H1 (cell line): ENCODE results near the gene BMP2. TPM values are rescaled to one million over a fixed set of nuclear protein-coding genes. Genes with fewer than 3 reads are reported as not detected.

ENCODE experiments used
- CTCF ChIA-PET: fragments of 300-600 bp; sonication (Branson Sonifier 250); formaldehyde crosslinking; loops from one replicate; lab custom pipeline; 2021; ENCODE audit not compliant: partially characterized antibody; lab: Charles Lee
- POLR2A ChIA-PET: fragments of 300-600 bp; sonication (Branson Sonifier 250); formaldehyde crosslinking; loops from one replicate; lab custom pipeline; 2021; ENCODE audit warnings: inconsistent platforms; ENCODE audit not compliant: partially characterized antibody; lab: Charles Lee
- DNase-seq, 2 experiments: peaks; one replicate each; pipeline versions ENCODE4 v3.0.0 to v3.0.0-alpha.2; 2010 to 2022; ENCODE audit warnings: low spot score in 2 of 2, low read depth in 1 of 2, mixed read lengths in 1 of 2
- FAIRE-seq: peaks from 2 replicates; lab custom pipeline; 2011; peaks lifted over from hg19 to GRCh38; lab: Jason Lieb, UNC
- H2AFZ ChIP-seq: 2 replicates; pipeline ENCODE4 v1.8.1; 2012; ENCODE audit warnings: low read length, inconsistent platforms
- H2AK5ac ChIP-seq: 2 replicates; pipeline ENCODE4 v1.6.1; 2013; ENCODE audit warnings: low read depth, low read length
- H2BK120ac ChIP-seq: replicated peaks from 2 replicates; pipeline ENCODE3; 2013; ENCODE audit warnings: low read depth, low read length, inconsistent platforms
- H2BK12ac ChIP-seq: 2 replicates; pipeline ENCODE4 v1.6.1; 2013; ENCODE audit warnings: low read depth, low read length
- H2BK15ac ChIP-seq: 2 replicates; pipeline ENCODE4 v1.6.1; 2013; ENCODE audit warnings: low read length
- H2BK20ac ChIP-seq: 2 replicates; pipeline ENCODE4 v1.6.1; 2013; ENCODE audit warnings: low read length
- H2BK5ac ChIP-seq: 2 replicates; pipeline ENCODE4 v1.6.1; 2013; ENCODE audit warnings: low read depth, low read length
- H3K14ac ChIP-seq: 2 replicates; pipeline ENCODE4 v1.6.1; 2013; ENCODE audit warnings: inconsistent platforms; ENCODE audit not compliant: insufficient read length
- H3K18ac ChIP-seq: 2 replicates; pipeline ENCODE4 v1.6.1; 2013; ENCODE audit warnings: low read length; ENCODE audit errors: extremely low read depth
- H3K23ac ChIP-seq: 2 replicates; pipeline ENCODE4 v1.6.1; 2013; ENCODE audit warnings: inconsistent platforms; ENCODE audit not compliant: insufficient read length
- H3K23me2 ChIP-seq: 2 replicates; pipeline ENCODE4 v1.6.1; 2013; ENCODE audit warnings: low read depth, low read length
- H3K27ac ChIP-seq: 2 replicates; pipeline ENCODE4 v1.6.1; 2011; ENCODE audit warnings: low read depth, low read length, inconsistent platforms
- H3K27me3 ChIP-seq, 4 experiments: replicated peaks in 1 of 4; 1 replicate in 1 of 4; 2 replicates in 3 of 4; pipeline versions ENCODE4 v1.6.1 to v1.8.1; 2011 to 2013; ENCODE audit warnings: low read length in 3 of 4, mild to moderate bottlenecking in 3 of 4, inconsistent platforms in 2 of 4, mixed read lengths in 2 of 4, moderate library complexity in 1 of 4; ENCODE audit not compliant: control insufficient read depth in 3 of 4, insufficient read depth in 3 of 4; ENCODE audit errors: extremely low read depth in 1 of 4
- H3K36me3 ChIP-seq, 4 experiments: 2 replicates each; pipeline versions ENCODE4 v1.6.1 to v1.8.1; 2011 to 2013; ENCODE audit warnings: mild to moderate bottlenecking in 4 of 4, low read length in 3 of 4, moderate library complexity in 2 of 4, control low read depth in 1 of 4, inconsistent platforms in 1 of 4; ENCODE audit not compliant: insufficient read depth in 4 of 4, control insufficient read depth in 2 of 4
- H3K4ac ChIP-seq: replicated peaks from 2 replicates; pipeline ENCODE3; 2013; ENCODE audit warnings: low read length, low read depth, mixed read lengths, inconsistent platforms; ENCODE audit not compliant: insufficient read length
- H3K4me1 ChIP-seq, 4 experiments: replicated peaks in 1 of 4; 1 replicate in 1 of 4; 2 replicates in 3 of 4; pipeline versions ENCODE4 v1.6.1 to v1.8.1; 2011 to 2013; ENCODE audit warnings: low read length in 3 of 4, inconsistent platforms in 2 of 4, mixed read lengths in 1 of 4; ENCODE audit not compliant: insufficient read depth in 4 of 4, control insufficient read depth in 3 of 4
- H3K4me2 ChIP-seq, 2 experiments: 2 replicates each; pipeline versions ENCODE4 v1.6.1 to v1.8.1; 2011 to 2013; ENCODE audit warnings: low read depth in 2 of 2, low read length in 2 of 2, control low read depth in 1 of 2, inconsistent platforms in 1 of 2, mild to moderate bottlenecking in 1 of 2; ENCODE audit not compliant: insufficient read depth in 1 of 2
- H3K4me3 ChIP-seq, 4 experiments: fragments of 200-600, 300-600 bp in 1 of 4; sonication (generic), shearing (Covaris generic), sonication (Bioruptor Twin) in 1 of 4; 2 replicates each; pipeline versions ENCODE4 v1.5.1 to v1.8.1; 2011 to 2016; ENCODE audit warnings: low read length in 4 of 4, low read depth in 3 of 4, control low read depth in 2 of 4, inconsistent platforms in 2 of 4, mild to moderate bottlenecking in 2 of 4, mixed read lengths in 1 of 4, moderate library complexity in 1 of 4; ENCODE audit not compliant: insufficient read depth in 2 of 4; ENCODE audit errors: extremely low read depth in 1 of 4
- H3K56ac ChIP-seq: replicated peaks from 2 replicates; pipeline ENCODE3; 2013; ENCODE audit warnings: low read depth, mild to moderate bottlenecking, mixed read lengths, low read length, inconsistent platforms; ENCODE audit not compliant: insufficient read length
- H3K79me1 ChIP-seq: 2 replicates; pipeline ENCODE4 v1.6.1; 2013; ENCODE audit warnings: low read depth, low read length, control low read depth
- H3K79me2 ChIP-seq, 2 experiments: 2 replicates each; pipeline versions ENCODE4 v1.6.1 to v1.8.1; 2012 to 2013; ENCODE audit warnings: low read length in 2 of 2, mild to moderate bottlenecking in 2 of 2, inconsistent platforms in 1 of 2; ENCODE audit not compliant: insufficient read depth in 2 of 2, control insufficient read depth in 1 of 2
- H3K9ac ChIP-seq, 4 experiments: replicated peaks in 1 of 4; 1 replicate in 1 of 4; 2 replicates in 3 of 4; pipeline versions ENCODE4 v1.6.1 to v1.8.1; 2011 to 2013; ENCODE audit warnings: low read depth in 3 of 4, low read length in 3 of 4, control low read depth in 2 of 4, mild to moderate bottlenecking in 2 of 4, moderate library complexity in 2 of 4, inconsistent platforms in 1 of 4; ENCODE audit errors: extremely low read depth in 1 of 4
- H3K9me3 ChIP-seq, 2 experiments: 2 replicates each; pipeline versions ENCODE4 v1.6.1 to v1.8.1; 2012 to 2013; ENCODE audit warnings: mild to moderate bottlenecking in 2 of 2, moderate library complexity in 2 of 2, control low read depth in 1 of 2, inconsistent platforms in 1 of 2, low read depth in 1 of 2, low read length in 1 of 2, mixed read lengths in 1 of 2; ENCODE audit not compliant: insufficient read depth in 2 of 2
- H4K20me1 ChIP-seq, 2 experiments: replicated peaks in 1 of 2; 2 replicates each; pipeline versions ENCODE3 to v1.8.1; 2011 to 2013; ENCODE audit warnings: inconsistent platforms in 2 of 2, low read length in 2 of 2, mild to moderate bottlenecking in 1 of 2; ENCODE audit not compliant: insufficient read depth in 2 of 2, control insufficient read depth in 1 of 2
- H4K5ac ChIP-seq: 2 replicates; pipeline ENCODE4 v1.6.1; 2013; ENCODE audit warnings: low read length, low read depth, mixed read lengths, inconsistent platforms; ENCODE audit not compliant: insufficient read length
- H4K8ac ChIP-seq: 2 replicates; pipeline ENCODE4 v1.8.0; 2013; ENCODE audit warnings: mild to moderate bottlenecking, moderate library complexity, low read length, inconsistent platforms; ENCODE audit not compliant: insufficient read depth; ENCODE audit errors: extremely low read depth
- H4K91ac ChIP-seq: replicated peaks from 2 replicates; pipeline ENCODE3; 2013; ENCODE audit warnings: low read length, mixed read lengths, inconsistent platforms; ENCODE audit not compliant: insufficient read length
- EP300 ChIP-seq, 2 experiments: IDR thresholded peaks; 1 replicate in 1 of 2; 2 replicates in 1 of 2; pipeline ENCODE4 v1.6.1; 2011 to 2012; ENCODE audit warnings: low read depth in 2 of 2, low read length in 2 of 2, mild to moderate bottlenecking in 2 of 2, borderline replicate concordance in 1 of 2, inconsistent platforms in 1 of 2, moderate library complexity in 1 of 2
- MAFK ChIP-seq: IDR thresholded peaks from 2 replicates; pipeline ENCODE4 v1.6.1; 2012; ENCODE audit warnings: low read depth, mild to moderate bottlenecking, improper control_type of control experiment, low read length
- NRF1 ChIP-seq: IDR thresholded peaks from 2 replicates; pipeline ENCODE4 v1.6.1; 2011; ENCODE audit warnings: mild to moderate bottlenecking, low read depth, low read length, improper control_type of control experiment
- POLR2AphosphoS5 ChIP-seq: IDR thresholded peaks from 2 replicates; pipeline ENCODE4 v1.6.1; 2011; ENCODE audit warnings: low read depth, low read length
- RFX5 ChIP-seq: IDR thresholded peaks from 2 replicates; pipeline ENCODE4 v1.6.1; 2011; ENCODE audit warnings: low read depth, low read length, improper control_type of control experiment, borderline replicate concordance
- SIN3A ChIP-seq, 2 experiments: IDR thresholded peaks in 1 of 2; conservative IDR thresholded peaks in 1 of 2; 2 replicates each; pipeline ENCODE4 v1.6.1; 2011 to 2012; ENCODE audit warnings: low read length in 2 of 2, improper control_type of control experiment in 1 of 2, low read depth in 1 of 2, mild to moderate bottlenecking in 1 of 2
- SRF ChIP-seq: IDR thresholded peaks from 2 replicates; pipeline ENCODE4 v1.6.1; 2011; ENCODE audit warnings: mild to moderate bottlenecking, low read depth, low read length, moderate library complexity
- WGBS, 2 experiments: shearing (Covaris generic) in 1 of 2; methylation state at CpG; one replicate each; pipeline versions ENCODE4 v1.1.6 to v1.1.7; 2013 to 2015; ENCODE audit warnings: low lambda C conversion rate in 2 of 2, mixed read lengths in 2 of 2, inconsistent platforms in 1 of 2, low coverage in 1 of 2, missing lambda C conversion rate in 1 of 2; ENCODE audit not compliant: insufficient replicate concordance in 2 of 2, insufficient coverage in 1 of 2, insufficient read length in 1 of 2; ENCODE audit errors: extremely low coverage in 1 of 2, missing lambda C conversion rate in 1 of 2; 5-methylcytosine and 5-hydroxymethylcytosine counted together
- polyA plus RNA-seq, 7 experiments: library from polyadenylated mRNA; depleted of rRNA in 3 of 7; stranded (reverse) in 5 of 7; unstranded in 2 of 7; fragments of >200 nt in 5 of 7; fragments of 200-250 nt in 2 of 7; gene quantifications; 1 replicate in 5 of 7; 2 replicates in 1 of 7; 4 replicates in 1 of 7; pipeline versions ENCODE4 v1.2.1 to v1.2.3, GENCODE V29; 2011 to 2013; ENCODE audit warnings: missing spikeins in 2 of 7, mixed read lengths in 2 of 7
- total RNA-seq: library from RNA; stranded (reverse); fragmentation: NEBNext Ultra II Directional; extraction: Animal tissue kit (Norgen Biotek cat#: 25700); gene quantifications from 2 replicates; pipeline ENCODE4 v1.2.1, GENCODE V29; 2021
- TF ChIP-seq, protein P1 (sequence below): IDR thresholded peaks from 2 replicates; pipeline ENCODE4 v1.6.1; 2012; ENCODE audit warnings: inconsistent platforms

The BMP2 gene
- total and polyA plus RNA-seq, 2 of the 8 experiments (the other 6 are each of a cell fraction or from before 2014, with no cell fraction given): 1.8 to 3.6 TPM

DNA sequence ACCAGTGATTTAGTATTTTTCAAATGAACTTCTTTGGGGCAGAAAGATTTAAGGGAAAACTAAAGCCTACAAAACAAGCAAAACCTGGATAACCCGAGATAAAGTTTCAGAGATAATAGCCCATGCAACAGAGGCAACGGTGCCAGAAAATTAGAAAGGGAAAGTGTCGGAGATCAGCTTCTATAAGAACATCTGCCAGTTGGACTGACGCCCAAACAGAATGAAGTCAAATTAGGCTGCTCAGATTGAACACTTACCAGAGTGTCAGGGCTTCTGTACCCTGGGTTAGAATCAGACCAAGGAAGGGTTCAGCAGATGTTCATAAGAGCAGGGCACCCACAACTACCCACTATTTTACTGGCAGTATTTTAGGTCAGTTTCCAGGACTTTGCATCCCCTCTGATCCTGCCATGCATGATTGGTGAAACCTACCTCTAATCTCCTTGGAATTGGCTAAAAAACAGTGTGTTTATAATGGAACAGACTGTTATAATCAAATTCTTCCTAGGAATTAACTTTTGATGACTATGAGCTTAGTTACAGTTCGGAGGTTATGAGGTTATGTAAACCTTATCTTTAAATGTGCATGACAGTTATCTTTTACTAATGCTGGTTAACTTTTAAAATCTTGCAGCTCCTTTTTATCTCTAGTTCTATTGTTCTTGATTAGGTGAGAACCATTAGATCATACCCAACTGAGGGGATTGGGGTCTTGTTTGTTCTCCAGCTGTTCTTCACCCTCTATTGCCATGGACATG is 13.1 kb downstream of the BMP2 start:
- no peak overlapping the region for H3K9ac ChIP-seq
- no peaks in the 10 kb centered on the region for H3K79me1 ChIP-seq
- H3K4ac ChIP-seq: no peak overlapping the region
- no peaks in the 10 kb centered on the region for H3K9me3 ChIP-seq
- no peak for DNase-seq
- H2AFZ ChIP-seq: no peak overlapping the region
- H3K27ac ChIP-seq: no peak overlapping the region
- no peaks in the 10 kb centered on the region for H4K20me1 ChIP-seq
- peaks cover 4 to 12% (median 5%) of the 10 kb centered on the region in 4 experiments; a peak in 7 of 8 replicates for H3K36me3 ChIP-seq
- no peak overlapping the region for H4K91ac ChIP-seq
- ChIA-PET CTCF (interaction anchor here (0.9 to 1.8 kb wide), 2 partner anchors 11 to 12 kb away, joined by 5 to 6 read pairs; no protein-coding TSS in a partner anchor), POLR2A (no interaction called here)
- H2BK20ac ChIP-seq: no peak overlapping the region
- H4K8ac ChIP-seq: no peak overlapping the region
- H2AK5ac ChIP-seq: no peak overlapping the region
- no peak overlapping the region for H3K14ac ChIP-seq
- no peak overlapping the region for H4K5ac ChIP-seq
- H2BK5ac ChIP-seq: no peak overlapping the region
- no peaks in the 10 kb centered on the region for H3K27me3 ChIP-seq
- WGBS, 2 experiments: 87% methylated on average over 5 of the region's 5 CpGs; no CpG with 5 or more reads in 1 of the 2 experiments
- no peak for FAIRE-seq
- H3K56ac ChIP-seq: no peak overlapping the region
- no peak overlapping the region for H3K23ac ChIP-seq
- no peak overlapping the region for H2BK120ac ChIP-seq
- H3K79me2 ChIP-seq: no peaks in the 10 kb centered on the region
- no peak overlapping the region for H2BK15ac ChIP-seq
- no peak overlapping the region for H2BK12ac ChIP-seq
- H3K4me3 ChIP-seq: no peak overlapping the region
- H3K4me1 ChIP-seq: no peaks in the 10 kb centered on the region
- no peak overlapping the region for H3K4me2 ChIP-seq
- no peaks in the 10 kb centered on the region for H3K23me2 ChIP-seq
- TF ChIP-seq EP300 (IDR thresholded peaks at IDR 0.05; ENCODE audit: borderline replicate concordance in 1 of 2, low read depth in 2 of 2, low read length in 2 of 2) (no peak), NRF1 (no peak), MAFK (no peak), RFX5 (no peak), SRF (no peak), POLR2AphosphoS5 (no peak), SIN3A (conservative IDR thresholded peaks at IDR 0.05 in 1 of 2, IDR thresholded peaks at IDR 0.05 in 1 of 2; ENCODE audit: low read depth in 1 of 2, low read length in 2 of 2) (no peak)
- TF ChIP-seq, protein P1, sequence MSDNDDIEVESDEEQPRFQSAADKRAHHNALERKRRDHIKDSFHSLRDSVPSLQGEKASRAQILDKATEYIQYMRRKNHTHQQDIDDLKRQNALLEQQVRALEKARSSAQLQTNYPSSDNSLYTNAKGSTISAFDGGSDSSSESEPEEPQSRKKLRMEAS: no peak
- TF ChIP-seq, all 59 proteins: peak for 0
- no peak overlapping the region for H3K18ac ChIP-seq
